Omental fat pad (tissue), 4 donors: ENCODE results near the gene ZNF446. TPM values are rescaled to one million over a fixed set of nuclear protein-coding genes. Genes with fewer than 3 reads are reported as not detected.
A peak's percentile ranks its signal among the peaks of the same experiment; 100 is the strongest.

Source experiments
- ATAC-seq: fragments of 150-250 bp; one replicate; pipeline ENCODE4 v1.9.1; 2016; ENCODE audit warnings: mild to moderate bottlenecking, moderate library complexity; ENCODE audit not compliant: low FRiP score
- DNase-seq: peaks from one replicate; pipeline ENCODE4 v3.0.0-alpha.2; 2019; ENCODE audit warnings: low spot score
- total RNA-seq, 4 donors: library from RNA; depleted of rRNA; stranded (reverse); fragments of >200 nt; gene quantifications; one replicate each; pipeline ENCODE4 v1.1.0, GENCODE V29; 2016
- TF ChIP-seq, protein P1 (sequence below), 3 donors: fragments of 450-650 bp; IDR thresholded peaks; one replicate each; pipeline ENCODE4 v1.5.1; 2016 to 2017; ENCODE audit warnings: antibody characterized with exemption in 3 of 3, mild to moderate bottlenecking in 3 of 3, moderate library complexity in 2 of 3

Gene ZNF446
- total RNA-seq, 4 donors from 2014 or later: 6.6 to 10.4 (median 8.0) TPM

DNA sequence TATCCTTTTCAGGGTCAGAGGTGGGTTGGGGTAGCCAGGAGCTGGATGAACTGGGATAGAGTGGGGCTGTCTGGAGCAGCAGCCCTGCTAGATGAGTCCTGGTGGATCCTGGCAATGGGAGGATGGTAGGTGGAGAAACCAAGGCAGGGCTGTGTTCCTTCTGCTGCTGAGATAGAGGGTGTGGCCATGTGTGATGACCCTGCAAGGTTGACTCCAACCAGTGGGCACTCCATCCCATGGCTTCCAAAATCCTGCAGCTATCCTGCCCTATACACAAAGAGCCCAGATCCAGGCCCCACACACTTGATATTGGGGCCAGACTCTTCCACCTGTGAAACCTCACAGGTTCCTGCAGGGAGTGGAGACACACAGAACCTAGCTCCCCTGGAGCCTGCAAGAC lies 2.4 kb upstream of the ZNF446 start:
- TF ChIP-seq, protein P1, sequence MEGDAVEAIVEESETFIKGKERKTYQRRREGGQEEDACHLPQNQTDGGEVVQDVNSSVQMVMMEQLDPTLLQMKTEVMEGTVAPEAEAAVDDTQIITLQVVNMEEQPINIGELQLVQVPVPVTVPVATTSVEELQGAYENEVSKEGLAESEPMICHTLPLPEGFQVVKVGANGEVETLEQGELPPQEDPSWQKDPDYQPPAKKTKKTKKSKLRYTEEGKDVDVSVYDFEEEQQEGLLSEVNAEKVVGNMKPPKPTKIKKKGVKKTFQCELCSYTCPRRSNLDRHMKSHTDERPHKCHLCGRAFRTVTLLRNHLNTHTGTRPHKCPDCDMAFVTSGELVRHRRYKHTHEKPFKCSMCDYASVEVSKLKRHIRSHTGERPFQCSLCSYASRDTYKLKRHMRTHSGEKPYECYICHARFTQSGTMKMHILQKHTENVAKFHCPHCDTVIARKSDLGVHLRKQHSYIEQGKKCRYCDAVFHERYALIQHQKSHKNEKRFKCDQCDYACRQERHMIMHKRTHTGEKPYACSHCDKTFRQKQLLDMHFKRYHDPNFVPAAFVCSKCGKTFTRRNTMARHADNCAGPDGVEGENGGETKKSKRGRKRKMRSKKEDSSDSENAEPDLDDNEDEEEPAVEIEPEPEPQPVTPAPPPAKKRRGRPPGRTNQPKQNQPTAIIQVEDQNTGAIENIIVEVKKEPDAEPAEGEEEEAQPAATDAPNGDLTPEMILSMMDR (IDR thresholded peaks at IDR 0.05): no peak
- no peak for ATAC-seq
- DNase-seq: no peak

DNA sequence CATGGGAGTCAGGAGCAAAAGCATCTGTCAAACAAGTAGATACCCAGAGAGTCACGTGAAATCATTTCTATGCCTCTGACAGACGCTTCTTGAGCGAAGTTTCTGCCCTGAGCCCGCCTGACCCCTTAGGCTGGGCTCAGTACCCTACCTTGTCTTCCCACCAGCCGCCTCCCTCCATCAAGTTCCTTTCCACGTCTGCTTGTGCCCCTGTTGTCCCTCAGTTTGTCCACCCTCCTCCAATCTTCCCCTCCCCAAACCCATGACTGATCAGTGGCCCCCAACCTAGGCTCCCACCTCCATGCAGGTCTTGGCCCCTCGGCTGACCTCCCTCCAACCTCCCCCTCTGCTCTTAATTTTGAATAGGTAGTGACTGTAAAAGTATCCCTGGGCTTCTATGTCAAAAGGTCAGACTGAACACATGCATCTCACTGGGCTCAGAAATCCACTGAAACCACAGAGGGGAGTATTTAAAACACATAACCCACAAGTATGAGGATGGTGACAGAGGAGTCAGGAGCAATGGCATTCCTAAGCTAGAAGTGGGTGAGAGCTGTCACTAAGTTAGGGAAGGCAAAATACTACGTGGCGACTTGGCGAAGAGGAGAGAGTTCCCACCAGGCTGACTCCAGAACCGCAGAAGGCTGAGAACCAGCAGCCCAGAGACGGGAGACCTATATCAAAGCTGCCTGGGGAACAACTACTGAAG lies 1.7 kb upstream of the ZNF446 start:
- no peak for DNase-seq
- TF ChIP-seq, protein P1 (IDR thresholded peaks at IDR 0.05): no peak

DNA sequence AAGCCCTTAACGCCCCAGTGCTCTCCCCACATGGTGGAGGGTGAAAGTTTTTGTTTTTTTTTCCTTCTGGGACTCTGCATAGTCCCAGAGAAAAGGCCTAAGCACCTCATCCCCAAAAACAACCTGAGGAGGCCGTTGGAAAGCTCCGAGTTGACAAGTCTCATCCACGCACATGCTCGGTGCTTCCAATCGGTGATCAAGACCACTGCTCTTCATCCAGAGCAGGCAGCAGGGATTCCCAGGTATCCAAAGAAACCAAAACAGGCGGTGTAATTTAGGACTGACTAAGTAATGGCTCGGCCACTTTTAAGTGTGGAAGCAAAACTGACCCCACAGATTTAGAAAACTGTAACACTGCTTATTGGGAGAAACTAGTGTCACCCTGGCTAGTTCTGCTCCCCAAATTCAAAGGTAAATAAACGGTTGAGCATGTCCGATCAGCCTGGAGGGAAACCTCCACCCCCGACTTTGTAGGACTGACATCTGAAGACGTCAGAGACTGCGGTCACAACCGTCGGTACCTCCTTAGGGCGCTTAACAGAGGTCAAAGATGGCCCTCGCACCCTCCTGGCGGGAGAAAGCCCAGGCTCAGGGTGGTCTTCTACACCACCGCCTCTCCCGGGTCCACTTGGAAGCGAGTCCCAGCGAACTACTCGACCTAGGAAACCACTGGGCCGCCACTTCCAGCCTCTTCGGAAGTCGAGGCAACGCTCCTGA lies 997 bp upstream of the ZNF446 start:
- DNase-seq: no peak
- ATAC-seq: peak; percentile 0
- TF ChIP-seq, protein P1 (IDR thresholded peaks at IDR 0.05): no peak

More for the DNA sequence above, 1.7 kb upstream of the ZNF446 start:
- no peak for ATAC-seq

DNA sequence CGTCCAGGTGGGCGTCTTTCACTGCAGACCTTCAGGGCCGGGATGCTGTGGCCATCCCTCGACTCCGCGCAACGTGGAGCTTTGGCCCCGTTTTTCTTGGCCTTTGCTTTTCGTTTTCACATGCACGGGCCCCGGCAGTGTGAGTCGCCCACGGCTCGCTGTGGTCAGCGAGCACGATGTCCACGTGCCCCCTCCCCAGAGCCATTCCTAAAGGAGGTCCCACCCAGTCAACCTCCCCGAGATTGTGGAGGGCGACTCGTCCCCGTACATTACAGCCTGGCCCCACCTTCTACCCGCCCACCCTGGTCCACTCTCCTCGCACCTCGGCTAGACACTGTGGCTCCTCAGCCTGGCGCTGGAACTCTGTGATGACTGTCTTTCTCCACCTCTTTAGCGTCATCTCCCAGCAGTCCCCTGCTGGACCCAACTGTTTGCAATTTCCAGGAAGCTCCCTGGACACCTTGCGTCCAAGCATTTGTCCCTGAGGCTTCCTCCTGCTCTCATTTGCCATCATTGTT lies 405 bp downstream of the ZNF446 start:
- ATAC-seq (no peak), DNase-seq (no peak)
- TF ChIP-seq, protein P1 (IDR thresholded peaks at IDR 0.05): no peak

DNA sequence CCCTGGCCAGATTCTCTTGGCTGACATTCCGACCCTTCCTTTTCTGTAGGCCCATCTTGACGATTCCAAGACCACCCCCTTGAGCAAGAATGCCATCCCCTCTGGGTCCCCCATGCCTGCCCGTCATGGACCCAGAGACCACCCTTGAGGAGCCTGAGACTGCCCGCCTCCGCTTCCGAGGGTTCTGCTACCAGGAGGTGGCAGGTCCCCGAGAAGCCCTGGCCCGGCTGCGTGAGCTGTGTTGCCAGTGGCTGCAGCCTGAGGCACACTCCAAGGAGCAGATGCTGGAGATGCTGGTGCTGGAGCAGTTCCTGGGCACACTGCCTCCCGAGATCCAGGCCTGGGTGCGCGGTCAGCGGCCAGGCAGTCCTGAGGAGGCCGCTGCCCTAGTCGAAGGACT lies 978 bp downstream of the ZNF446 start:
- no peak for DNase-seq
- TF ChIP-seq, protein P1 (IDR thresholded peaks at IDR 0.05): no peak
- no peak for ATAC-seq

DNA sequence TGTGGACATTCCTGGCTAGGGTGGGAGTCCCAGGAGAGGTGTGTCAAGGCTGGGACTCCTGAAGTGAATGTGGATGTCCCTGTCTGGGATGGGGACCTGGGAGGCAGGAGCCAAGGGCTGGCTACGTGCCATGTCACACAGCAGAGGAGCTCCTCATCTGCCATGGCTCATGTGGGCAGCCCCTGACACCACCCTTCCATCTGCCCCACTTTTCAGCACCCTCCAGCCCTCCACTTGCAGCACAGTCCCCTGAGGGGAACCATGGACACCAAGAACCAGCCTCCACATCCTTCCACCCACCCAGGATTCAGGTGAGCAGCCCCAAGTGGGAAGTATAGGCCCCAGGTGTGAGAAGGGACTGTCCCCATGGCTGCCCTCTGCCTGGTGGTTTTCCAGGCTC lies 1.7 kb downstream of the ZNF446 start:
- TF ChIP-seq, protein P1 (IDR thresholded peaks at IDR 0.05): no peak
- DNase-seq (no peak), ATAC-seq (no peak)
